Activated CD8-positive, alpha-beta T cell treated with anti-CD3 and anti-CD28 coated beads for 36 hours (primary cell): ENCODE measurements around the gene ZBTB16. TPM values are rescaled to one million over a fixed set of nuclear protein-coding genes. Genes with fewer than 3 reads are reported as not detected.
A peak's percentile ranks its signal among the peaks of the same experiment; 100 is the strongest.

Experiments
- ATAC-seq: fragments of 200-7000 bp; cut with Tn5 transposase; one replicate; pipeline ENCODE4 v1.10.0; 2021; ENCODE audit warnings: mild to moderate bottlenecking, moderate library complexity
- CTCF ChIA-PET: fragments of 350-600 bp; sonication (Branson Sonifier 250); formaldehyde crosslinking; loops from one replicate; lab custom pipeline; 2021; ENCODE audit warnings: antibody characterized with exemption; lab: Charles Lee
- POLR2A ChIA-PET: fragments of 350-600 bp; sonication (Branson Sonifier 250); formaldehyde crosslinking; loops from one replicate; lab custom pipeline; 2021; ENCODE audit warnings: antibody characterized with exemption; lab: Charles Lee
- DNase-seq: peaks from one replicate; pipeline ENCODE4 v3.0.0-alpha.2; 2020
- H3K27ac Mint-ChIP-seq: one replicate; pipeline ENCODE4 v1.8.0; 2021; ENCODE audit warnings: mild to moderate bottlenecking, mixed read lengths
- H3K27me3 Mint-ChIP-seq: one replicate; pipeline ENCODE4 v1.8.0; 2021; ENCODE audit warnings: mixed read lengths
- H3K36me3 Mint-ChIP-seq: one replicate; pipeline ENCODE4 v1.8.0; 2021; ENCODE audit warnings: low read depth, mixed read lengths
- H3K4me1 Mint-ChIP-seq: one replicate; pipeline ENCODE4 v1.8.0; 2021; ENCODE audit warnings: low read depth, mixed read lengths
- H3K4me3 Mint-ChIP-seq: one replicate; pipeline ENCODE4 v1.8.0; 2021; ENCODE audit warnings: mild to moderate bottlenecking, moderate library complexity, mixed read lengths
- H3K9me3 Mint-ChIP-seq: one replicate; pipeline ENCODE4 v1.8.0; 2021; ENCODE audit warnings: mixed read lengths
- CTCF ChIP-seq: fragments of 200-600 bp; IDR thresholded peaks from one replicate; pipeline ENCODE4 v1.8.0; 2022; ENCODE audit warnings: antibody characterized with exemption, mild to moderate bottlenecking
- intact Hi-C: fragments of 100-400 bp; cut with micrococcal nuclease; formaldehyde crosslinking; loops from one replicate; pipeline ENCODE4 v1.10.0; 2022
- total RNA-seq, 2 experiments: library from RNA; stranded (reverse); gene quantifications; one replicate each; pipeline ENCODE4 v1.2.3, GENCODE V29; 2021

The ZBTB16 gene
- total RNA-seq, 2 experiments from 2014 or later, result 9.5 to 10.1 TPM

- Mint-ChIP-seq H3K36me3 (no peaks in the 10 kb centered on the region), H3K27me3 (no peaks in the 10 kb centered on the region), H3K4me1 (no peaks in the 10 kb centered on the region), H3K27ac (no peak overlapping the region), H3K9me3 (no peaks in the 10 kb centered on the region), H3K4me3 (no peak overlapping the region)
- ATAC-seq (no peak), DNase-seq (no peak)
- ChIA-PET CTCF (interaction anchor here (1.0 to 15.5 kb wide), 2 partner anchors 38 to 228 kb away, joined by 3 to 210 read pairs; no protein-coding TSS in a partner anchor), POLR2A (interaction anchor here (0.6 kb wide), 1 partner anchor 306 kb away, joined by 3 read pairs; no protein-coding TSS in a partner anchor)
- intact Hi-C loops, result no loop called here
- TF ChIP-seq CTCF, result no peak
Measured at GRCh38 chr11:114033572-114033971, 25.9 kb upstream of the ZBTB16 start.

GRCh38 chr11:114034956-114035355, 24.6 kb upstream of the ZBTB16 start:
- Mint-ChIP-seq H3K4me3 (no peak overlapping the region), H3K36me3 (no peaks in the 10 kb centered on the region), H3K27ac (no peak overlapping the region), H3K27me3 (no peaks in the 10 kb centered on the region), H3K4me1 (no peaks in the 10 kb centered on the region), H3K9me3 (no peaks in the 10 kb centered on the region)
- ChIA-PET CTCF (interaction anchor here (1.0 to 15.5 kb wide), 8 partner anchors 9 to 227 kb away, joined by 3 to 210 read pairs (median 4); no protein-coding TSS in a partner anchor), POLR2A (no interaction called here)
- no peak for TF ChIP-seq CTCF
- intact Hi-C loops, result no loop called here
- ATAC-seq, result no peak
- DNase-seq, result no peak

GRCh38 chr11:114036147-114036811, 23.2 kb upstream of the ZBTB16 start:
- DNase-seq (peak; percentile 58), ATAC-seq (peak; percentile 91)
- H3K27ac Mint-ChIP-seq, result no peak overlapping the region
- intact Hi-C loops, result loop anchor here (2.0 kb wide), 1 partner anchor 225 kb away; no protein-coding TSS in a partner anchor
- H3K27me3 Mint-ChIP-seq, result no peaks in the 10 kb centered on the region
- H3K4me1 Mint-ChIP-seq, result no peaks in the 10 kb centered on the region
- H3K9me3 Mint-ChIP-seq, result no peaks in the 10 kb centered on the region
- ChIA-PET POLR2A (interaction anchor here (0.6 kb wide), 1 partner anchor 228 kb away, joined by 3 read pairs; no protein-coding TSS in a partner anchor), CTCF (interaction anchor here (0.7 to 15.5 kb wide), 14 partner anchors 11 to 233 kb away, joined by 3 to 210 read pairs (median 4); no protein-coding TSS in a partner anchor)
- H3K36me3 Mint-ChIP-seq, result no peaks in the 10 kb centered on the region
- no peak overlapping the region for H3K4me3 Mint-ChIP-seq
- TF ChIP-seq CTCF, result peak; percentile 68

- intact Hi-C loops, result loop anchor here (2.0 kb wide), 1 partner anchor 224 kb away; no protein-coding TSS in a partner anchor
- no peak for TF ChIP-seq CTCF
- no peak overlapping the region for H3K4me3 Mint-ChIP-seq
- H3K4me1 Mint-ChIP-seq, result no peaks in the 10 kb centered on the region
- H3K27me3 Mint-ChIP-seq, result no peaks in the 10 kb centered on the region
- CTCF ChIA-PET, result interaction anchor here (0.7 to 15.5 kb wide), 4 partner anchors 10 to 225 kb away, joined by 3 to 210 read pairs (median 4); no protein-coding TSS in a partner anchor
- POLR2A ChIA-PET, result interaction anchor here (1.3 kb wide), 1 partner anchor 146 kb away, joined by 3 read pairs; no protein-coding TSS in a partner anchor
- ATAC-seq (no peak), DNase-seq (no peak)
- no peaks in the 10 kb centered on the region for H3K9me3 Mint-ChIP-seq
- H3K36me3 Mint-ChIP-seq, result no peaks in the 10 kb centered on the region
- H3K27ac Mint-ChIP-seq, result no peak overlapping the region
Measured at GRCh38 chr11:114036958-114037357, 22.6 kb upstream of the ZBTB16 start.

GRCh38 chr11:114039551-114039950, 20.0 kb upstream of the ZBTB16 start:
- TF ChIP-seq CTCF, result no peak
- ChIA-PET CTCF (interaction anchor here (0.9 to 15.5 kb wide), 5 partner anchors 10 to 222 kb away, joined by 3 to 210 read pairs (median 4); no protein-coding TSS in a partner anchor), POLR2A (no interaction called here)
- ATAC-seq (no peak), DNase-seq (no peak)
- no peak overlapping the region for H3K4me3 Mint-ChIP-seq
- no peaks in the 10 kb centered on the region for H3K36me3 Mint-ChIP-seq
- peaks cover 3% of the 10 kb centered on the region for H3K4me1 Mint-ChIP-seq
- no peak overlapping the region for H3K27ac Mint-ChIP-seq
- H3K27me3 Mint-ChIP-seq, result no peaks in the 10 kb centered on the region
- intact Hi-C loops, result no loop called here
- H3K9me3 Mint-ChIP-seq, result no peaks in the 10 kb centered on the region
